GM19238 (cell line): ENCODE results near the gene DHRS4L2.
A peak's percentile ranks its signal among the peaks of the same experiment; 100 is the strongest.
"Not testable (repeated sequence)": the region's sequence is repeated elsewhere in the genome, so short reads cannot be mapped to it uniquely, and the experiment has no call there.

Source experiments
- DNase-seq: peaks from one replicate; pipeline ENCODE4 v3.0.0; 2011; ENCODE audit warnings: low spot score; ENCODE audit not compliant: insufficient read length

Gene DHRS4L2

DNA sequence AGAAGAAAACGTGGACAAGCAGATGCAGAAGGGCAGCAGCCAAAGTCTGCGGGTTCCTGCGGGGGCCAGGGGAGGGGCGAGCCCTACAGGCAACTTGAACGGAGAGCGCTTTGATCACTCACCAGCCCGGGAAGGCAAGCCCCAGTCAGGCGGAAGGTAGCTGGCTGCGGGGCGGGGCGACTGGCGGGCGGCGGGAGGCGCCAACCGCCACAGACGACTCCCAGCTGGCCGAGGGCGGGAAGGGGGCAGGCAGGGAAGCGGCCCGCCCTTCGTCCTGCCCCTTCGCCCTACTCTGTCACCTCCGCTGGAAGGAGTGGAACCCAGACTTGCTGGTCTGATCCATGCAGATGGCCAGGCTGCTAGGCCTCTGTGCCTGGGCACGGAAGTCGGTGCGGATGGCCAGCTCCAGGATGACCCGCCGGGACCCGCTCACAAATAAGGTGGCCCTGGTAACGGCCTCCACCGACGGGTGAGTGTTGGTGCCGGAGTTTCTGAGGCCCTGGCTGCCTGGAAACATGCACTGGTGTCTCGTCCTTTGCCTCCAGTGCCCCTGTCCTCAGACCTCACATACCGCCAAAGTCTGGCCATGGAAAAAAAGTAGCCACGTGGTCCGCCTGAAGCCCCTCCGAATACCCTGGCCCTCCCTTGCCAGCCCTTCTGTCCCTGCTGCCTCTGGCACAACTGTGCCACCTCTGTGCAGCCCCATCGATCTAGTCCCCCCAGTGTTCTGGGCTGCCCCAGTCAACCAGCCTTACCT, at the start of gene DHRS4L2:
Gene DHRS4L2, plus strand, starts transcription at position 323 of the 757 bp plus-strand sequence. Its CDS starts 19 bp downstream, at position 342.
- DNase-seq = peak; percentile 53

DNA sequence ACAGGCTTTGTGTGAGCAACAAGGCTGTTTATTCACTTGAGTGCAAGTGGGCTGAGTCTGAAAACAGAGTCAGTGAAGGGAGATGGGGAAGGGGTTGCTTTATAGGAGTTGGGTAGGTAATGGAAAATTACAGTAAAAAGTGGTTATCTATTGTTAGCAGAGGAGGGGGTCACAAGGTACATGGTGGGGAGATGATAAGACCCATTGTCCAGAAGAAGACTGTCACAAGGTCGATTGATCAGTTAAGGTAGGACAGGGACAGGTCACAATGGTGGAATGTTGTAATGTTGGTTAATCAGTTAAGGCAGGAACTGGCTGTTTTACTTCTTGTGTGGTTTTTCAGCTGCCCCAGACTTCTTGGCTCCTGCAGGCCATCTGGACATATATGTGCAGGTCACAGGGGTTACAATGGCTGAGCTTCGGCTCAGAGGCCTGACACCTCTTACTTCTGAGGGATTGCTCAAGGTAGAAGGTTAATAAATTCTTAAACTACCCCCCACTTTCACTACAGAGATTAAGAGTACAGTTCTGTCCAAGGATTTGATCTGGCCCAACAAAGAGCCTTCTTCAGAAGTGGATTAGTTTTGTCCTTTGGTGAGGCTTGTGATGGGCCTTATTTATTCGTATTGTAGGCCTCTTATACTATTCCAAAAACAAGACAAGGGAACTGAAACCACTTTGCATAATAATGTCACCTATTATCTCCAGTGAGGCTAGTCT, 49.0 kb upstream of the DHRS4L2 start:
- no peak for DNase-seq

GRCh38 chr14:23941230-23941629, 47.5 kb upstream of the DHRS4L2 start:
- DNase-seq = no peak

DNA sequence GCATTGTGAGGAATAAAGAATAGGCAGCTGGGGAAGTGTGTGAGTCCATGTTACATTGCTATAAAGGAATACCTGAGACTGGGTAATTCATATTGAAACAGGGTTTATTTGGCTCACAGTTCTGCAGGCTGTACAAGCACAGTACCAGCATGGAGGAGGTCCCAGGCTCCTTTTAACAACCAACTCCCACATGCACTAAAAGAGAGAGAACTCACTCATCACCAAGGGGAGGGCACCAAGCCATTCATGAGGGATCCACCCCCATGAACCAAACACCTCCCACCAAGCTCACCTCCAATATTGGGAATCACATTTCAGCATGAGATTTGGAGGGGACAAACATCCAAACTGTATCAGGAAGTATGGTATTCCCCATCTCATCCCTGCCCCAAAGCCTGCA, 47.1 kb upstream of the DHRS4L2 start:
- no peak for DNase-seq

DNA sequence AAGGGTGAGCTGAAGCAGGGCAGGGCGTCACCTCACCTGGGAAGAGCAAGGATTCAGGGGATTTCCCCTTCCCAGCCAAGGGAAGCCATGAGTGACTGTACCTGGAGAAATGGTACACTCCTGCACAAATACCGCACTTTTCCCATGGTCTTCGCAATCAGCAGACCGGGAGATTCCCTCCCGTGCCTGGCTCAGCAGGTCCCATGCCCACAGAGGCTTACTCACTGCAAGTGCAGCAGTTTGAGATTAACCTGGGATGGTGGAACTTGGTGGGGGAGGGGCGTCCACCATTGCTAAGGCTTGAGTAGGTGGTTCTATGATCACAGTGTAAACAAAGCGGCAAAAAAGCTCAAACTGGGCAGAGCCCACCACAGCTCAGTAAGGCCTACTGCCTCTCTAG, 46.1 kb upstream of the DHRS4L2 start:
- no peak for DNase-seq

DNA sequence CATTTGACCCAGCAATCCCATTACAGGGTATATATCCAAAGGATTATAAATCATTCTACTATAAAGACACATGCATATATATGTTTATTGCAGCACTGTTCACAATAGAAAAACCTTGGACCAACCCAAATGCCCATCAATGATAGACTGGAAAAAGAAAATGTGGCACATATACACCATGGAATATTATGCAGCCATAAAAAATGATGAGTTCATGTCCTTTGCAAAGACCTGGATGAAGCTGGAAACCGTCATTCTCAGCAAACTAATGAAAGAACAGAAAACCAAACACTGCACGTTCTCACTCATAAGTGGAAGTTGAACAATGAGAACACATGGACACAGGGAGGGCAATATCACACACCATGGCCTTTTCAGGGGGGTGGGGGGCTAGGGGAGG, 39.7 kb upstream of the DHRS4L2 start:
- DNase-seq = not testable (repeated sequence)

DNA sequence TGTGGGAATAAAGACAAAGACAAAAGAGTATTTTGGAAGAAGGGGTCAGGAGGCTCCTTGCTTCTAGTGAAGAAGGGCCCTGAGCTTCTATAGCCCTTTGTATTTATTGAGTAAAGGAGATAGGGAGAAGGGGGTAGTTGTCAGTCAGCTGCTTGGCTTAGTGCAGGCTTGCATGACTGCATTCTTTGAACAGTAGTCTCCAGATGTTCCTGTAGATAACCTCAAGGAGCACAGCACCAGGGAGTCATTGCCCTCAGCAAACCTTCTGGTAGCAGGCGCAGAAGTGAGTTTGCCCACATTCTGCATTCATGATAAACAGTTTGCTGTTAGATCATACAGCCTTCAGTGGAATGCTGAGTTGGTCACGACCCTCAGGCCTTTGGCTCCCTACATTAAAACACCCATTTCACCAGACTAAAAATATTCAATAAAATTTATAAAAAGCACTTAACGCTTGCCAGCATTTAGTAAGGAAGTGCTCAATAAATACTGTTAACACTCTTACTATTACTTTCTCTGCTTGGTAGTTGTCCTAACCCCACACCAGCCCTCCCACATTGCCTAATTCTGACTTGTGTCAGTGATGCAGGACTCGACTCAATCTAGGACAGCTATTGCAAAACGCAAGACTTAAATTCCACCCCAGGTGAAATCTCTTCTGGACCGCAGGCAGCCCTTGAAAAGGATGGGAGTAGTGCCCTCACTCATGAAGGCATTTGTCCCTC, 38.2 kb upstream of the DHRS4L2 start:
- DNase-seq = no peak

- DNase-seq = not testable (repeated sequence)
Measured at GRCh38 chr14:23951136-23951466, 37.6 kb upstream of the DHRS4L2 start.

DNA sequence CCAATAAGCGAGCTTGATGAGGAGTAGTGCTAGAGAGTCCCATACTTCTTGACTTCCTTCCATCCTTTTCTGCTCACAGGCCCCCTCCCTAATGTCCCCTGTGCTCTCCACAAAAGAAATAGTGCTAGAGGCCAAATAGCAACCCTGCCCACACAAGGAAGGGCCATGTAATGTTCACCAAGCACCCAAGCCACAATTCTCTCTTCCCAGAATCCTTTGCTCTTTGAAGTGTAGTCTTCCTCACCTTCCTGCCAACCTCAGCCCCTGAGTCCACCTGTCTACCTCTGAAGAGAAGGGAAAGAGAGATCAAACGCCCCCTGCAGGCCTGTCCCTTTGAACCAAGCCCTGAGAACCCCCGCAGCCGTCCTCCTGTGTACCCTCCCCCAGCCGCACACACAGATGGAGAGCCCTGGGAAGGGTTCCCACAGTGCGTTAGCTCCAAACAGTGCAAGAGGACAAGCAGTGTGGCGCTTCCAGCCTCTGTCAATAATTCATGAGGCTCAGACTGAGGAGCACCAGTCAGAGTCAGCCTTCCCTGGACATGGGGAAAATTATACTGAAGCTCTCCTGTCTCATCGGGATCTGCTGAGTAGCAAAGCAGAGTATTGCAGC, 37.0 kb upstream of the DHRS4L2 start:
- DNase-seq = no peak

DNA sequence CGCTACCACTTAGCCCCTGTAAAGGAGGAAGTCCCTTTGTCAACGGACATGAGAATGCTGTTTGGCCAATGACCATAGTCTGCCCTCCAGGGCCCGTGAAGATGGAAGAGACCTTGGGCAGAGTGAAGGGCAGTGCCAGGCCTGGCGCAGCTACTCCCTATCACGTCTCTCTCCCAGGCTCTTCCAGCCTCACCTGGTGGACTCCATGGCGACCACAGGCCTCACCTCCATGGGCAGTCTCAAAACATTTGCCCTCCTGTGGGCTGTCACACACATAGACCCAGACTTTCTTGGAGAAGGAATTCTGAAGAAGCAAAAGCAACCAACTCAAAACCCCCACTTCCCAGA, 35.6 kb upstream of the DHRS4L2 start:
- not testable (repeated sequence) for DNase-seq

DNA sequence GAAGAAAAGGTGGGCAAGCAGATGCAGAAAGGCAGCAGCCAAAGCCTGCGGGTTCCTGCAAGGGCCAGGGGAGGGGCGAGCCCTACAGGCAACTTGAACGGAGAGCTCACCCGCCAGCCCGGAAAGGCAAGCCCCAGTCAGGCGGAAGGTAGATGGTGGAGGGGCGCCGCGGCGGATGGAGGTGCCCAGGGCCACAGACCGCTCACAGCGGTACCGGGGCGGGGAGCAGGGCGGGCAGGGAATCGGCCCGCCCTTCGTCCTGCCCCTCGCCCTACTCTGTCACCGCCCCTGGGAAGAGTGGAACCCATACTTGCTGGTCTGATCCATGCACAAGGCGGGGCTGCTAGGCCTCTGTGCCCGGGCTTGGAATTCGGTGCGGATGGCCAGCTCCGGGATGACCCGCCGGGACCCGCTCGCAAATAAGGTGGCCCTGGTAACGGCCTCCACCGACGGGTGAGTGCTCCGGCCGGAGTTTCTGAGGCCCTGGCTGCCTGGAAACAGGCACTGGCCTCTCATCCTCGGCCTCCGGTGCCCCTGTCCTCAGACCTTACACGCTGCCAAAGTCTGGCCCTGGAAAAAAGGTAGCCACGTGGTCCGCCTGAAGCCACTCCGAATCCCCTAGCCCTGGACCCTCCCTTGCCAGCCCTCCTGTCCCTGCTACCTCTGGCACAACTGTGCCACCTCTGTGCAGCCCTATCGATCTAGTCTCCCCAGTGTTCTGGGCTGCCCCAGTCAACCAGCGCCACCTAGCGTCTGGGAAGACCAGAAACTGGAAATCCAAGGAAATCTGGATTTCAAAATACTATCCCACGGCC, 35.1 kb upstream of the DHRS4L2 start, which contains the start of gene DHRS4:
Gene DHRS4, plus strand, starts transcription at position 307 of the 815 bp plus-strand sequence. Its CDS starts 19 bp downstream, at position 326.
- DNase-seq = peak; percentile 56

DNA sequence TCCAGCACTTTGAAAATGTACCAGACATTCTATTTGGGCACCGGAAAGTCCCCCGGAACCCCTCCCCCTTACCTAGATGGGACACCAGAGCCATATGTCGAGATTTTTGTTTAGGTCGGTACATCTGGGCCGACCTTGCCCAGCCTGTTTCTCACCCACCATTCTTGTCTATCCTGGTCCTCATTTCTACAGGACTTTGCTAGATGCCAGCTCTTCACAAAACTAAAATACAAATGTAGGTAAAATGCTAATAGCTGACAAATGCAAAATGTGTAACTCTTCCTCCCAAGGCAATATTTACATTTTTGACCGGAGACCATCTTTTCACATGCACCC, 34.5 kb upstream of the DHRS4L2 start:
- DNase-seq = not testable (repeated sequence)

DNA sequence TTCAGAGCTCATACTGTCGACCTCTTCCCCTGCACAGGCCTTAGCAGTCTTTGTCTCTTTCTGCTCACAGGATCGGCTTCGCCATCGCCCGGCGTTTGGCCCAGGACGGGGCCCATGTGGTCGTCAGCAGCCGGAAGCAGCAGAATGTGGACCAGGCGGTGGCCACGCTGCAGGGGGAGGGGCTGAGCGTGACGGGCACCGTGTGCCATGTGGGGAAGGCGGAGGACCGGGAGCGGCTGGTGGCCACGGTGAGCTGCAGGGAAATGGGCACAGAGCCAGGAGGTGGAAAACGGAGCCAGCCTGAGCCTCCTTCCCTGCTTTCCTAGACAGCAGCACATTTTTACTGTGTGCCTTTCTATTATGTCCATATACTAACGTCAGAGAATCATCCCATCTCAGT, 33.8 kb upstream of the DHRS4L2 start:
- DNase-seq = not testable (repeated sequence)

DNA sequence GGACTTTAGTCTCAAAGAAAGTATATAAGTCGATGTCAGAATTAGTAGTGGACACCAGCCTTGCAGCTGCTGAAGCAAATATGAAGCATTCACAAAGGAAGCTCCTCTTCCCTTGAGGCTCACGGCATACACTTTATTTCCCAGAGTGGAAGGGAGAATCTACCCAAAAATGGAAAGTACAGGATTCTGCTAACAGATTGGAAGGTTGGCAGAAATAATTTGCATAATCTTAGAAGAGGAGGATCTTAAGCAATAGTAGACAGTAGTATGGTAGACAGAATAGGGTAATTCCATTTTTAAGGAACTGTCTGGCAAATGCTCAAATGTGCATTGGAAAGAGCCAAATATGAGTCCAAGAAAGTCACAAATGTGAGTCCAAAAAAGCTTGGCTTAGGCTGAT, 32.9 kb upstream of the DHRS4L2 start:
- DNase-seq = not testable (repeated sequence)

DNA sequence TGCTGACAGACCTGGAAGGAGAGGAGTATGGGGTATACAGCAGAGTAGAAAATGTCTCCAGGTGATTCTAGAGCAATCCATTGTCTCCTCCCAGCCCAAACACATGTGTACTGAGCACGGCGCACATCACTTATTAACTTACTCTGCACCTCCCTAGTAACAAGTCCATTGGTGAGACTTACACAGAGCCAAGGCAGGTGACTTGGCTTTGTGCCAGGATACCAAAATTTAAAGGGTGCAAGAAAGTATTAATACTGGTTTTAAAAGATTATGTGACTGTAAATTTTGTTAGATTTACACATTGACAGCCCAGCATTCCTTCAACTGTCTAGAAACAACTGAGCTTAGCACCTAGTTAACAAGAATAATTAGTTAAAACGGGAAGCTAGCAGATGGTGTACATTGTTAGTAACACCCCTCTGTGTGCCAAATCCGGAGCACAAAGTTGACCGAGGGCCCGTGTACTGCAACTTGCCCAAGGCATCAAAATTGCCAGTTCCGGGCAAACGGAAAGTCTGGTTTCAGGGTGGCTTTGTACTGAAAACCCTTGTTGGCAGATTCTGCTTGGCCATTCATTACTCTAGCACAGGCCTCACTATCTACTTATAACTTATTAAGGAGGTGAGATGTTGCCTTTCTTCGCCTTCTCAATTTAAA, 30.7 kb upstream of the DHRS4L2 start:
- not testable (repeated sequence) for DNase-seq

GRCh38 chr14:23960899-23961298, 27.8 kb upstream of the DHRS4L2 start:
- not testable (repeated sequence) for DNase-seq

GRCh38 chr14:23961704-23962103, 27.0 kb upstream of the DHRS4L2 start:
- DNase-seq = not testable (repeated sequence)

GRCh38 chr14:23969130-23969480, 19.6 kb upstream of the DHRS4L2 start:
- DNase-seq = not testable (repeated sequence)

DNA sequence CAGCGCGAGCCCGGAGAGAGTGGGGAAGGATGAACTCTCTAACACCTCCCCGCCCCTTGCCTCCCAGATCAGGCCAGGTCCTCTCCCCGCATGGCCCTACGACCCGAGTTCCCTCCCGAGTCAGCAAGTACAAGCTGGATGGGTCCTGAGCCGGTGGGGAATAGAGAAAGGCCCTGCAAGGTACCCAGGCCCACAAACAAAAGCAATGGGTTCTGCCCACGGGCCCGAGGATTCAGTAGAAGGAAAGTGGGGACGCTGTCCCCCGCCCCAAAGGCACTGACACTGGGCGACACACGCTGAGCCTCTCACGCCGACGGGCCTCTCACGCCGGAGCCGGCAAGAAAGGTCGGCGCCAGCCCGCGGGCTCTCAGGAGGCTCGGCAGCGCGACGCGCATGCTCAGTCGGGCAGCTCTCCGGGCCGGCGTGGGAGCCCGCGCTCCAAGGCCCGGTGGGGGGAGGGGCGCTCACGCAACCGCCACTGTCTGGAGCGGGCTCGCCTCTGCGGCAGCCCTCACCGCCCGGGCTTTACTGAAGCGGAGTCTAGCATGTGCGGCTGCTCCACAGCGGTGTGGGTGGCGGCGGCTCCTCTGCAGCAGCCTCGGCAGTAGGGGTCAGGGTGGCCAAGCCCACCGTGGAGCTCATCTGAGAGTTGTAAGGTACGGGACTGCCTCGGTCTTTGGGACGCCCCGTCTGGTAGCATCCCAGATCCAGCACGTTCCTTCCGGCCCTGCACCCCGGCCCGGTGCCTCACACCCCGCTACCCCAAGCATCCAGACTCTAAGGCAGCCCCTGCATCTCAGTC, 19.0 kb upstream of the DHRS4L2 start:
- DNase-seq = not testable (repeated sequence)

DNA sequence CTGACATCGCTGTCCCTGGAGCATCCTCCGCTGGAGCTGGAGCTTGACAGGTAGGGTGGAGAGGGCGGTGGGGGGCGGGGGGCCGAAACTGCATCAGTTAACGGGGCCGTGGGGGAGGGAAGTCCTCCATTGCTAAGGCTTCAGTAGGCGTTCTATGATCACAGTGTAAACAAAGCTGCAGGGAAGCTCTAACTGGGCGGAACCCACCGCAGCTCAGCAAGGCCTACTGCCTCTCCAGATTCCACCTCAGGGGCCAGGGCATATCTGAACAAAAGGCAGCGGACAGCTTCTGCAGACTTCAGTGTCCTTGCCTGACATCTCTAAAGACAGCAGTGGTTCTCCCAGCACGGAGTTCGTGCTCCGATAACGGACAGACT, 18.5 kb upstream of the DHRS4L2 start:
- DNase-seq = not testable (repeated sequence)
